ENCODE results near the gene USP6NL.

USP6NL gene

DNA sequence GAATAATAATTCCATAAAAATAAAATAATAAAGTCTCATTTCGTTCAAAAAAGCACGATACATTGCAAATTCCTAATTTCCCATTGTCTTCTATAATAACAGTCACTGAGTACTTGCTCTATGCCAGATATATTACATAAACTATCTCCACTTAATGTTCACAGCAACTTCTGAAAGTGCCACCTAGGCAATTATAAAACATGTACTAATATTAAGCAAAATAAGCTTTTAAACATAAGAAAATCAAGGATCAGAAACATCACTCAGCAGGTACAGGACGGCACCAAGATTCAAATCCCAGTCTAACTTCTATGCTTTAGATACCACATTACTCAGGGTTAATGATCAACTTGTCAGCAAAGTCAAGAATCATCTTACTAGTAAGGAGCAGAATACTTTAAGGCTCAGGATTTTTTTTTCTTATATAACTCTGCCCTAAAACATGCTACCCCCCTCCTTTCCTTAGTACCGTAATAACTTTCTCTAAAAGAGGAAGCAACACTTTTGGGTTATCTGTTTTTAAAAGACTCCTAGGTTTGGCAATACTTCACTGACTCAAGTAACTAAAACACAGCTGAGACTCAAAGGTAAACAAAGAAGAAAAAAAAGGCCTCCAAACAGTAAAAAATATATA is 51.3 kb downstream of the USP6NL start:
- WGBS (ENCODE audit: extremely low coverage, insufficient coverage, low lambda C conversion rate), result no CpG with 5 or more reads among the region's 4 CpGs
- H2BK5ac ChIP-seq (ENCODE audit: low read length), result no peak overlapping the region
- H3K79me1 ChIP-seq (ENCODE audit: low read length), result peaks cover 11% of the 10 kb centered on the region
- H3K27me3 ChIP-seq (ENCODE audit: insufficient read depth, low read length, poor library complexity), result no peaks in the 10 kb centered on the region
- H3K79me2 ChIP-seq (ENCODE audit: control insufficient read depth, insufficient read depth, low read length), result peaks cover 14% of the 10 kb centered on the region
- no peak overlapping the region for H3K18ac ChIP-seq (ENCODE audit: low read length)
- H4K5ac ChIP-seq (ENCODE audit: low read length), result no peak overlapping the region
- H2AK5ac ChIP-seq (ENCODE audit: low read length), result no peak overlapping the region
- no peak overlapping the region for H3K4me3 ChIP-seq (ENCODE audit: low read length)
- no peak overlapping the region for H3K4me2 ChIP-seq (ENCODE audit: low read length)
- no peaks in the 10 kb centered on the region for H3K36me3 ChIP-seq (ENCODE audit: control insufficient read depth, insufficient read depth, low read length)
- no peaks in the 10 kb centered on the region for H3K4me1 ChIP-seq (ENCODE audit: control insufficient read depth, low read depth, low read length)
- H2BK120ac ChIP-seq (ENCODE audit: low read depth, low read length), result no peak overlapping the region
- no peak overlapping the region for H2BK15ac ChIP-seq (replicated peaks; ENCODE audit: low read depth)
- no peak overlapping the region for H3K27ac ChIP-seq (ENCODE audit: low read depth, low read length)
- no peak overlapping the region for H3K23ac ChIP-seq (ENCODE audit: low read length)
- no peak overlapping the region for H3K56ac ChIP-seq (ENCODE audit: low read length)
- H4K8ac ChIP-seq (ENCODE audit: low read depth, low read length), result no peak overlapping the region
- DNase-seq, result no peak
- no peak overlapping the region for H3K4ac ChIP-seq (ENCODE audit: low read depth, low read length)
- no peak overlapping the region for H3K9ac ChIP-seq (ENCODE audit: low read length)

DNA sequence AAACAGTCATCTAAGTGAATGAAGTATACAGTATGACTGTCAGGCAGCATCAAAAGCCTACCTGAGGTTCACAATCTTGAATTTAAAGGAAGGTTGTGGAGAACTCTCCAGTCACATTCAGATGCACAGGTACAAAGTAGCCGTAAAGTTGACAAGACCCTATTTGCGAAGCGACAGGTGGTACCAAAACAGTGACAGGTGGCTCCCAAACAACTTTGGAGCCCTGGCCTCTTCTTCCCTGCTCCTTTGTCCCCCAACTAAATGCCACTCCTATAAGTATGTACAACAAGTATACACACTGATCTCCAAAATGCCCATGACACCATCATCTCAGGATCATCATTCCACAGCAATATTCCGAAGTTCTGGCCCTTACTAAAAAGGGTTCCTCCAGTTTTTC is 53.5 kb downstream of the USP6NL start:
- H3K4ac ChIP-seq (ENCODE audit: low read depth, low read length), result no peak overlapping the region
- no peaks in the 10 kb centered on the region for H3K4me1 ChIP-seq (ENCODE audit: control insufficient read depth, low read depth, low read length)
- no peak overlapping the region for H2BK120ac ChIP-seq (ENCODE audit: low read depth, low read length)
- no peak overlapping the region for H3K9ac ChIP-seq (ENCODE audit: low read length)
- no CpG with 5 or more reads among the region's 4 CpGs for WGBS (ENCODE audit: extremely low coverage, insufficient coverage, low lambda C conversion rate)
- no peak overlapping the region for H3K23ac ChIP-seq (ENCODE audit: low read length)
- H3K27ac ChIP-seq (ENCODE audit: low read depth, low read length), result no peak overlapping the region
- no peak overlapping the region for H4K8ac ChIP-seq (ENCODE audit: low read depth, low read length)
- no peaks in the 10 kb centered on the region for H3K27me3 ChIP-seq (ENCODE audit: insufficient read depth, low read length, poor library complexity)
- H3K79me2 ChIP-seq (ENCODE audit: control insufficient read depth, insufficient read depth, low read length), result peaks cover 13% of the 10 kb centered on the region
- no peak for DNase-seq
- no peak overlapping the region for H2BK5ac ChIP-seq (ENCODE audit: low read length)
- peaks cover 9% of the 10 kb centered on the region for H3K79me1 ChIP-seq (ENCODE audit: low read length)
- no peak overlapping the region for H2AK5ac ChIP-seq (ENCODE audit: low read length)
- H3K18ac ChIP-seq (ENCODE audit: low read length), result no peak overlapping the region
- no peak overlapping the region for H3K4me3 ChIP-seq (ENCODE audit: low read length)
- H3K36me3 ChIP-seq (ENCODE audit: control insufficient read depth, insufficient read depth, low read length), result no peaks in the 10 kb centered on the region
- H3K4me2 ChIP-seq (ENCODE audit: low read length), result no peak overlapping the region
- no peak overlapping the region for H3K56ac ChIP-seq (ENCODE audit: low read length)
- no peak overlapping the region for H4K5ac ChIP-seq (ENCODE audit: low read length)
- no peak overlapping the region for H2BK15ac ChIP-seq (replicated peaks; ENCODE audit: low read depth)

DNA sequence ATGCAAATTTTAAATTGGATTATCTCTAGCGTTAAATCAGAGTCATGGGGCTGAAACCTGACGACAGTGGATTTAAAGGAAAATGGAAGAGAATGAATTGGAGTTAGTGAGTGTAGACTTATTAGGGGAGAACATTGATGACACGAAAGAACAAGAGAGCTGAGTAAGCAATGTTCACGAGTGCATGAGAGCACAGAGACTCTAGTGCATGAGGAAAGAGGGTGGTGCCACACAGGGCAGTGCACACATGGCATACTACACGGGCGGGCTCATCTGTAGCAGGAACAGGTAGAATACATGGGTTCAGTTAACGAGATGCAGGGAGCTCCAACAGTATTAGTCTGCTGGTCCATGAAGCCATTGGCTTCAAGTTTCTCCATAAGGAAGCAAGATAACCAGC is 53.9 kb downstream of the USP6NL start:
- Histone ChIP-seq H3K79me2 (ENCODE audit: control insufficient read depth, insufficient read depth, low read length) (peaks cover 13% of the 10 kb centered on the region), H3K36me3 (ENCODE audit: control insufficient read depth, insufficient read depth, low read length) (no peaks in the 10 kb centered on the region), H4K8ac (ENCODE audit: low read depth, low read length) (no peak overlapping the region), H3K18ac (ENCODE audit: low read length) (no peak overlapping the region), H2BK5ac (ENCODE audit: low read length) (no peak overlapping the region), H4K5ac (ENCODE audit: low read length) (no peak overlapping the region), H3K4ac (ENCODE audit: low read depth, low read length) (no peak overlapping the region), H2BK15ac (replicated peaks; ENCODE audit: low read depth) (no peak overlapping the region), H3K9ac (ENCODE audit: low read length) (no peak overlapping the region), H3K4me3 (ENCODE audit: low read length) (no peak overlapping the region), H3K27ac (ENCODE audit: low read depth, low read length) (no peak overlapping the region), H2BK120ac (ENCODE audit: low read depth, low read length) (no peak overlapping the region), H3K23ac (ENCODE audit: low read length) (no peak overlapping the region), H3K56ac (ENCODE audit: low read length) (no peak overlapping the region), H3K79me1 (ENCODE audit: low read length) (peaks cover 9% of the 10 kb centered on the region), H3K27me3 (ENCODE audit: insufficient read depth, low read length, poor library complexity) (no peaks in the 10 kb centered on the region), H2AK5ac (ENCODE audit: low read length) (no peak overlapping the region), H3K4me1 (ENCODE audit: control insufficient read depth, low read depth, low read length) (no peaks in the 10 kb centered on the region), H3K4me2 (ENCODE audit: low read length) (no peak overlapping the region)
- 100% methylated on average over 2 of the region's 7 CpGs for WGBS (ENCODE audit: extremely low coverage, insufficient coverage, low lambda C conversion rate)
- DNase-seq, result no peak

DNA sequence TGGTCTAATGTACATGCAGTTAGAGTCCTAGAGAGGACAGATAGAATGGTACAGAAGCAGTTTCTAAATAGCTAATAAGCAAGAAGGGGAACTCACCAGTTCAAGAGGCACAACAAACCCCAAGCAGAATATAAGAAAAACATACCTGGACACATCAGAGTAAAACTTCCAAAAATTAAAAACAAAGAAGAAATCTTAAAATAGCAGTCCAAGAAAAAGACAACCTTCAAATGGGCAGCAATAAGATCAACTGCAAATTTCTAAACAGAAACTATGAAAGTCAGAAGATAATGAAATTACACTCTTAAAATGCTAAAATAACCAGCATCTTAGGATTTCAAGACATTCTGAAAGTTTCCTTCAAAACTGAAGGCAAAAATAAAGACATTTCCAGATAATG is 55.9 kb downstream of the USP6NL start:
- H3K18ac ChIP-seq (ENCODE audit: low read length), result no peak overlapping the region
- no peaks in the 10 kb centered on the region for H3K36me3 ChIP-seq (ENCODE audit: control insufficient read depth, insufficient read depth, low read length)
- no peak overlapping the region for H3K9ac ChIP-seq (ENCODE audit: low read length)
- no peak for DNase-seq
- H3K79me1 ChIP-seq (ENCODE audit: low read length), result peaks cover 7% of the 10 kb centered on the region
- H2AK5ac ChIP-seq (ENCODE audit: low read length), result no peak overlapping the region
- H4K8ac ChIP-seq (ENCODE audit: low read depth, low read length), result no peak overlapping the region
- no peak overlapping the region for H2BK120ac ChIP-seq (ENCODE audit: low read depth, low read length)
- H3K27ac ChIP-seq (ENCODE audit: low read depth, low read length), result no peak overlapping the region
- no peak overlapping the region for H3K4me2 ChIP-seq (ENCODE audit: low read length)
- H3K4ac ChIP-seq (ENCODE audit: low read depth, low read length), result no peak overlapping the region
- H3K56ac ChIP-seq (ENCODE audit: low read length), result no peak overlapping the region
- no peak overlapping the region for H4K5ac ChIP-seq (ENCODE audit: low read length)
- H2BK5ac ChIP-seq (ENCODE audit: low read length), result no peak overlapping the region
- H3K4me1 ChIP-seq (ENCODE audit: control insufficient read depth, low read depth, low read length), result no peaks in the 10 kb centered on the region
- no peak overlapping the region for H2BK15ac ChIP-seq (replicated peaks; ENCODE audit: low read depth)
- H3K79me2 ChIP-seq (ENCODE audit: control insufficient read depth, insufficient read depth, low read length), result peaks cover 13% of the 10 kb centered on the region
- no peak overlapping the region for H3K4me3 ChIP-seq (ENCODE audit: low read length)
- H3K23ac ChIP-seq (ENCODE audit: low read length), result no peak overlapping the region
- no peaks in the 10 kb centered on the region for H3K27me3 ChIP-seq (ENCODE audit: insufficient read depth, low read length, poor library complexity)

DNA sequence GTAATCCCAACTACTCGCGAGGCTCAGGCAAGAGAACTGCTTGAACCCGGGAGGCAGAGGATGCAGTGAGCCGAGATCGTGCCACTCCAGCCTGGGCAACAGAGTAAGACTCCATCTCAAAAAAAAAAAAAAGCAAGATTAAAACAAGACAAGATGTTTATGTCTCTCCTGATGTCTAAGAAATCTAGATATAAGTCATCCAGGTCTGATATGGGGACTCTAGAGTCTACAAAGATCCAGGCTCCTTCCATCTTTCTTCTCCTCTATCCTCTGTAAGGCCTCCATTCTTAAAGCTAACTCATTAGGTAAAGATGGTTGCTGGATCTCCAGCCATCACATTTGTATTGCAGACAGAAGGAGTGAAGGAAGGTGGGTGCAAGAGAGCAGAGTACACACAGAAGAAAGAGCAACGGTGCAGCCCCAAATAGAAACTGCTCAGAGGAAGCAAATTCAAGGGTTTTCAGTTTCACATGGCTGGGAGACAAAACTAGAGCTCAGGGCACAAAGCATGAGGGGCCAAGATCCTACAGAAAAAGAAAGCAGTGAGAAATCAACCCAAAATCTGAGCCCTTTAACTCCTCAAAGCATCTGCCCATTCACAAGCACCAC is 57.6 kb downstream of the USP6NL start:
- Histone ChIP-seq H2AK5ac (ENCODE audit: low read length) (no peak overlapping the region), H3K36me3 (ENCODE audit: control insufficient read depth, insufficient read depth, low read length) (no peaks in the 10 kb centered on the region), H3K56ac (ENCODE audit: low read length) (no peak overlapping the region), H3K4ac (ENCODE audit: low read depth, low read length) (no peak overlapping the region), H3K79me2 (ENCODE audit: control insufficient read depth, insufficient read depth, low read length) (peaks cover 13% of the 10 kb centered on the region), H2BK120ac (ENCODE audit: low read depth, low read length) (no peak overlapping the region), H3K79me1 (ENCODE audit: low read length) (peaks cover 7% of the 10 kb centered on the region), H3K4me2 (ENCODE audit: low read length) (no peak overlapping the region), H3K9ac (ENCODE audit: low read length) (no peak overlapping the region), H4K5ac (ENCODE audit: low read length) (no peak overlapping the region), H4K8ac (ENCODE audit: low read depth, low read length) (no peak overlapping the region), H2BK5ac (ENCODE audit: low read length) (no peak overlapping the region), H3K27me3 (ENCODE audit: insufficient read depth, low read length, poor library complexity) (no peaks in the 10 kb centered on the region), H3K4me3 (ENCODE audit: low read length) (no peak overlapping the region), H3K4me1 (ENCODE audit: control insufficient read depth, low read depth, low read length) (no peaks in the 10 kb centered on the region), H2BK15ac (replicated peaks; ENCODE audit: low read depth) (no peak overlapping the region), H3K27ac (ENCODE audit: low read depth, low read length) (no peak overlapping the region), H3K18ac (ENCODE audit: low read length) (no peak overlapping the region), H3K23ac (ENCODE audit: low read length) (no peak overlapping the region)
- WGBS (ENCODE audit: extremely low coverage, insufficient coverage, low lambda C conversion rate), result no CpG with 5 or more reads among the region's 6 CpGs
- no peak for DNase-seq
